Endothelial cell (in vitro differentiated cells): Measurements from ENCODE around the gene ZSWIM4. TPM values are rescaled to one million over a fixed set of nuclear protein-coding genes. Genes with fewer than 3 reads are reported as not detected.

Source experiments
- DNase-seq: peaks from one replicate; pipeline ENCODE4 v3.0.0; 2021; ENCODE audit warnings: low spot score
- H3K27ac Mint-ChIP-seq: one replicate; pipeline ENCODE4 v1.8.0; 2021; ENCODE audit warnings: mixed read lengths, inconsistent platforms; ENCODE audit not compliant: unreplicated experiment
- H3K27me3 Mint-ChIP-seq: one replicate; pipeline ENCODE4 v1.8.0; 2021; ENCODE audit warnings: mild to moderate bottlenecking, moderate library complexity, mixed read lengths, inconsistent platforms; ENCODE audit not compliant: unreplicated experiment
- H3K36me3 Mint-ChIP-seq: one replicate; pipeline ENCODE4 v1.8.0; 2021; ENCODE audit warnings: mild to moderate bottlenecking, low read depth, mixed read lengths, inconsistent platforms; ENCODE audit not compliant: unreplicated experiment
- H3K4me1 Mint-ChIP-seq: one replicate; pipeline ENCODE4 v1.8.0; 2021; ENCODE audit warnings: mild to moderate bottlenecking, mixed read lengths, inconsistent platforms; ENCODE audit not compliant: unreplicated experiment
- H3K4me3 Mint-ChIP-seq: one replicate; pipeline ENCODE4 v1.8.0; 2021; ENCODE audit warnings: mild to moderate bottlenecking, mixed read lengths, inconsistent platforms; ENCODE audit not compliant: unreplicated experiment
- H3K9me3 Mint-ChIP-seq: one replicate; pipeline ENCODE4 v1.8.0; 2021; ENCODE audit warnings: mixed read lengths, inconsistent platforms; ENCODE audit not compliant: unreplicated experiment
- CTCF ChIP-seq: fragments of 200-600 bp; sonication (generic); IDR thresholded peaks from one replicate; pipeline ENCODE4 v1.5.0; 2021; ENCODE audit warnings: antibody characterized with exemption; ENCODE audit not compliant: unreplicated experiment
- total RNA-seq: library from RNA; stranded (reverse); fragmentation: NEBNext Ultra II Directional; extraction: Animal tissue kit (Norgen Biotek cat#: 25700); gene quantifications from one replicate; pipeline ENCODE4 v1.2.1, GENCODE V29; 2021; ENCODE audit not compliant: unreplicated experiment

The ZSWIM4 gene
- total RNA-seq, 1 donor from 2014 or later, result 43.7 TPM

GRCh38 chr19:13864667-13865570 is 69.7 kb downstream of the ZSWIM4 start:
- TF ChIP-seq CTCF, result no peak
- peaks cover 15% of the 10 kb centered on the region for H3K4me1 Mint-ChIP-seq
- H3K4me3 Mint-ChIP-seq, result peak overlapping the region; percentile 81
- no peaks in the 10 kb centered on the region for H3K9me3 Mint-ChIP-seq
- peak overlapping the region; percentile 11 for H3K27ac Mint-ChIP-seq
- no peak for DNase-seq
- peaks cover 30% of the 10 kb centered on the region for H3K27me3 Mint-ChIP-seq
- peaks cover 10% of the 10 kb centered on the region for H3K36me3 Mint-ChIP-seq

GRCh38 chr19:13865571-13866462 is 70.6 kb downstream of the ZSWIM4 start:
- Mint-ChIP-seq H3K27me3 (peaks cover 29% of the 10 kb centered on the region), H3K27ac (no peak overlapping the region), H3K4me3 (peak overlapping the region; percentile 91)

GRCh38 chr19:13866463-13867046 is 71.3 kb downstream of the ZSWIM4 start:
- H3K4me1 Mint-ChIP-seq, result peaks cover 13% of the 10 kb centered on the region
- peak overlapping the region; percentile 72 for H3K27ac Mint-ChIP-seq
- no peak for DNase-seq
- H3K4me3 Mint-ChIP-seq, result peak overlapping the region; percentile 91
- H3K27me3 Mint-ChIP-seq, result peaks cover 25% of the 10 kb centered on the region
- TF ChIP-seq CTCF, result no peak
- no peaks in the 10 kb centered on the region for H3K9me3 Mint-ChIP-seq
- peaks cover 10% of the 10 kb centered on the region for H3K36me3 Mint-ChIP-seq

More at GRCh38 chr19:13865571-13866462, 70.6 kb downstream of the ZSWIM4 start:
- peaks cover 15% of the 10 kb centered on the region for H3K4me1 Mint-ChIP-seq
- H3K9me3 Mint-ChIP-seq, result no peaks in the 10 kb centered on the region
- DNase-seq, result no peak
- peaks cover 10% of the 10 kb centered on the region for H3K36me3 Mint-ChIP-seq
- no peak for TF ChIP-seq CTCF

- Mint-ChIP-seq H3K4me1 (peaks cover 7% of the 10 kb centered on the region), H3K27ac (peak overlapping the region; percentile 16), H3K27me3 (peaks cover 23% of the 10 kb centered on the region), H3K36me3 (peaks cover 10% of the 10 kb centered on the region), H3K4me3 (no peak overlapping the region), H3K9me3 (no peaks in the 10 kb centered on the region)
- TF ChIP-seq CTCF, result no peak
- DNase-seq, result no peak
Observed at GRCh38 chr19:13868663-13869062, 73.4 kb downstream of the ZSWIM4 start.
